Endothelial cell of hepatic sinusoid (primary cell): ENCODE results near the gene MMP8.
"Not testable (repeated sequence)": the region's sequence is repeated elsewhere in the genome, so short reads cannot be mapped to it uniquely, and the experiment has no call there.

ENCODE experiments used
- in situ Hi-C: cut with HindIII; loops from 2 replicates; pipeline ENCODE4 v1.10.0; 2017; ENCODE audit warnings: low sequenced_read_pairs

MMP8 gene, protein sequence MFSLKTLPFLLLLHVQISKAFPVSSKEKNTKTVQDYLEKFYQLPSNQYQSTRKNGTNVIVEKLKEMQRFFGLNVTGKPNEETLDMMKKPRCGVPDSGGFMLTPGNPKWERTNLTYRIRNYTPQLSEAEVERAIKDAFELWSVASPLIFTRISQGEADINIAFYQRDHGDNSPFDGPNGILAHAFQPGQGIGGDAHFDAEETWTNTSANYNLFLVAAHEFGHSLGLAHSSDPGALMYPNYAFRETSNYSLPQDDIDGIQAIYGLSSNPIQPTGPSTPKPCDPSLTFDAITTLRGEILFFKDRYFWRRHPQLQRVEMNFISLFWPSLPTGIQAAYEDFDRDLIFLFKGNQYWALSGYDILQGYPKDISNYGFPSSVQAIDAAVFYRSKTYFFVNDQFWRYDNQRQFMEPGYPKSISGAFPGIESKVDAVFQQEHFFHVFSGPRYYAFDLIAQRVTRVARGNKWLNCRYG

DNA sequence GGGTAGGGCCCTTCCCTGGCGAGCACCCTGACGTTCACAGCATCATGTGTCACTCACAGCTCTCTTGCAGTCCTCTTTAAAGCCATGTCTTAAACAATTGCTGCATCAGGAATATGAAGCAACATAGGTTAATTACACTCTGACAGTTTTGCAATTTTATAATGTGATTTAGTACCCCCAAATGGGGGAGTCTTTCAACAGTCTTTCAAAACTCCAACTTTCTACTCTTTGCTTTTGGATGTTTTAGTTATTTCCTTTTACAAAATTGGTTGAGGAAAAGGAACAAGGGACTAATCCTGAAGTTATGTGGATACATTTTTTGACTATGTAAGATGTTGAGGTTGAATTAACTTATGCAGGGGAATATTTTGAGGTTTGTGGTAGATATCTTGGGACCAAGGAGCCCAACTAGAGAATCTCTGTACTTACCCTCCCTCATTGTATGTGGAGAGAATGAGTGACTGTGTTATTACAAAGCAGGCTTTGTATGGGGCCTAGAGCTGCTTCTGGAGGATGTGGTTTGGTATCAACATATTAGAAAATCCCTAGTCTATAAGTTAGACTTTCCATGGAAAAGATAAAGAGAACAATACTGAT, at the start of gene MMP8:
Gene MMP8, minus strand, starts transcription at position 51 of the 597 bp plus-strand sequence. CDS start 99 bp downstream, outside the sequence.
- in situ Hi-C loops: no loop called here

DNA sequence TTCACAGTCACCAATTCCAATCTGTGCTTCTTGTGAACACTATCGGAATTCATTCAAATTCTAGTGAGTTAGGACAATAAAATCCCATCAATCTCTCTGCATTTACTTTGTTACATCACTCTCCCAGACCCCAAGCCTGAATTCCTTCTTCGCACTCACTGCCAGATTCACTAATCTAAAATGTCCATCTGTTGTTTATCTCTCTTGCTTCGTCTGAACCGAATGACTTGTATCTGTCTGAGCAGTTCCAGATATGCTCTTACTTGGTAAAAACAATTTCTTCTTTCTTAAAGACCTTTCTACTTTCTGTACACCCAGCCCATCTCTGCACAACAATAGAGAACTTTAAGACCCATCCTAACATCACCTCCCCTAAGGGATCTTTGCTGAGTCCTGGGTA, 48.6 kb upstream of the MMP8 start:
- in situ Hi-C loops: no loop called here

GRCh38 chr11:102771351-102771750, 46.6 kb upstream of the MMP8 start:
- in situ Hi-C loops: no loop called here

- in situ Hi-C loops: no loop called here
These were observed 45.4 kb upstream of the MMP8 start for GRCh38 chr11:102770191-102770590.

DNA sequence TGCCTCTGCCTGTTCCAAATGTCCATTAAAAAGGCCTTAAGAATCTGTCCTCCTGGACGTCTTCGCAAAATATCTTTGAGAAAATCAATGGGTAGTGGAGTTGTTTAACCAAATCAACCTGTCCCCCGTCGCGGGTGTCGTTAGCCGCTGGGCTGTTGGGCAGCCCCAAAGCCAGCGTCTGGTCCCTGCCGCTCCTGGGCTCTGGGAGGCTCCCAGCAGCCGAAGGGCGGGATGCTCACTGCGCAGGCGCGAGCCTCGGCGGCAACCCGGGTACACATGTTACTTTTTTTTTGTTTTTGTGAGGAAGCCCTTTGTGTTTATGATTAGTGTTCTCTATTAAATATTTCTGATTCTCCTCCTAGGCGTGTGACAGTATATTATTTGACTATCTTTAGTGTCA, 43.0 kb upstream of the MMP8 start:
- in situ Hi-C loops: no loop called here

DNA sequence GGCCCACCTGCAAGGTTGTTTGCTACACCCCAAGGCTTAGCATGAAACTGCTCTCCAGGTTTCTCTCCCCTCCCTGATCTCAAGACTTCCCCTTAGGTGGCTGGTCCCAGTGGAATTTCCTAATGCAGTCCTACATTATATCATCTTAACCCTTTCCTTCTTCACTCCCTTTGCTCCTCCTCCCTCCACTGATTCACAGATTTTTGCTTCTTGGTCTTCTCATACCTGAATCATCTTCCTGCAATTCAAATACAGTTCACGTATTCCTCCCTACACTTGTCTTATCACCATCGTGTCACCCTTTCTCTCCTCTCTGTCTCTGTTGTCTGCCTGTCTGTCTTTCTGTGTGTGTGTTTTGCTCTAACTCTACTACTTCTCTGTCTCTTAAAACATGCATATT, 38.7 kb upstream of the MMP8 start:
- in situ Hi-C loops: no loop called here

GRCh38 chr11:102762361-102762767, 37.6 kb upstream of the MMP8 start:
- in situ Hi-C loops: no loop called here

DNA sequence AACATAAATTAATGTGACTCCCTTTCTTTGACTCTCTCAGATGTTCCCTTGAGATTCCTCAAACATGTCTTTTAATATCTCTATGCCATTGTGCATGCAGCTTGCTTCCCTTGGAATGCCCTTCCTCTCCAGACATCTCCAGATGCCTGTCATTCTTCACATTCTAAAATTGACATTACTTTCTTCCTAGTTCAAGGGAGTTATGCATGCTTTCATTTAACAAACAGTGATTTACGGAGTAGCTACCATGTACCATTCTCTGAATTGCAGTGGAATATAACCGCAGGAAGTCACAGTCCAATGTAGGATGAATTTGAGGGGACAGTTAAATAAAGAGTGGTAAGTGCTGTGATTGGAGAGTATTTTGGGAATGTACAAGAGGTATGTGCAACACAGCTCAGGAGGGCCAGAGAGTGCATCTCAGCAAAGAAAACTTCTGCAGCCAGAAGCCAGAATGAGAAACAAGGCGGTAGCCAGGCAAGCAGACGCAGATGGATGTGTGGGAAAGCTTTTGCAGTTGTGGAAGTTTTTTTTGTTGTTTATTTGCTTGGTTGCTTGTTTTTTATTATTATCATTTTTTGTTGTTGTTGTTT, 37.0 kb upstream of the MMP8 start:
- in situ Hi-C loops: no loop called here

GRCh38 chr11:102760344-102761035, 35.7 kb upstream of the MMP8 start:
- in situ Hi-C loops: no loop called here

GRCh38 chr11:102757823-102758549, 33.2 kb upstream of the MMP8 start:
- in situ Hi-C loops: no loop called here

GRCh38 chr11:102753267-102753666, 28.5 kb upstream of the MMP8 start:
- in situ Hi-C loops: no loop called here

DNA sequence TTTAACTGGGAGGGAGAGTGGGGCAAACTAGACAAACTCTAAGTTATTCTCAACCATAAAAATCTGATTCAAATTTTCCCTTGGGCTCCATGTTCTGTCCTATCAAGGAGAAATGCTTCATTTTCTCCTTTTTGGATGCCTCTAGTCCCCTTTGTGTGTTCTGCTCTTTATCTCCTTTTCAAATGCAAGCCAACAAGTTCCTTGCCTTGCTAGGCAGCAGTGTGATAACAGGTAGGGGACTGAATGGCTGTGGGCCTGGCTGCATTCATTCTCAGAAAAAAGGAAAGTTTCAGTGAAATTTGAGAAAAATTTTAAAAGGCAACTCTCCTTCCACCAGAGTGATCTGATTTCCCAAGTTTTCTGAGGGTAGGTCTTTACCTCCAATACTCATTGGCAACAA, 26.9 kb upstream of the MMP8 start:
- in situ Hi-C loops: no loop called here

GRCh38 chr11:102749101-102749722, 24.5 kb upstream of the MMP8 start:
- in situ Hi-C loops: no loop called here

GRCh38 chr11:102746746-102747578, 22.2 kb upstream of the MMP8 start:
- in situ Hi-C loops: not testable (repeated sequence)

- in situ Hi-C loops: no loop called here
These were observed 9.9 kb upstream of the MMP8 start for GRCh38 chr11:102734650-102735049.

DNA sequence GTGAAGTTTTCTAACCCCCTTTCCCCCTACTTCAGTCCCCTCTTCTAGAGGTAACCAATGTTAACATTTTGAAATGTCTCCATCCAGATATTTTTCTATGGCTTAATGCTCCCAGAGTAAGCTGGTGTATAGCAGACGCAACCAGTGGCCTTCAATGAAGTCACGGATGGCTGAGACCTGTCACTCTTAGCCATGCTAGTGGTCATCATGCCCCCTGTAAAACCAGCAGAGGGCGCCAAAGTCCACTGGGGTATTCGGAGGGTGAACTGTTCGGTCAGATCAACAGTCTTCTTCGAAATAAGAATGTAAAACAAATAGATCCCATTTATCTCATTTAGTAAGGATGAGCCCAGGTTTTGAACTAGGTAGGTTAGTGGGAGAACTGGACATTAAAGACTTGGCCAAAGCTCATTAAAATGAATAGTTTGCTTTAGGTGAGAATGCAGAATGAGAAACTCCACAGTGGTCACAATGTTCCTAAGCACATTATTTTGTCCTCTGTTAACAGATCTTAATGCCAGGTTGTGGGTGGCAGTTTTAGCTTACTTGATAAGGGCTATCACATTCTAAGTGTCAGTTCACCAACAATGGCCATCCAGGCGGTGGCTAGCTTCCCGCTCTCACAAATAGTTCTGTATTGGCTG, 8.6 kb upstream of the MMP8 start:
- in situ Hi-C loops: no loop called here

- in situ Hi-C loops: not testable (repeated sequence)
These were observed 6.2 kb upstream of the MMP8 start for GRCh38 chr11:102730944-102731343.

DNA sequence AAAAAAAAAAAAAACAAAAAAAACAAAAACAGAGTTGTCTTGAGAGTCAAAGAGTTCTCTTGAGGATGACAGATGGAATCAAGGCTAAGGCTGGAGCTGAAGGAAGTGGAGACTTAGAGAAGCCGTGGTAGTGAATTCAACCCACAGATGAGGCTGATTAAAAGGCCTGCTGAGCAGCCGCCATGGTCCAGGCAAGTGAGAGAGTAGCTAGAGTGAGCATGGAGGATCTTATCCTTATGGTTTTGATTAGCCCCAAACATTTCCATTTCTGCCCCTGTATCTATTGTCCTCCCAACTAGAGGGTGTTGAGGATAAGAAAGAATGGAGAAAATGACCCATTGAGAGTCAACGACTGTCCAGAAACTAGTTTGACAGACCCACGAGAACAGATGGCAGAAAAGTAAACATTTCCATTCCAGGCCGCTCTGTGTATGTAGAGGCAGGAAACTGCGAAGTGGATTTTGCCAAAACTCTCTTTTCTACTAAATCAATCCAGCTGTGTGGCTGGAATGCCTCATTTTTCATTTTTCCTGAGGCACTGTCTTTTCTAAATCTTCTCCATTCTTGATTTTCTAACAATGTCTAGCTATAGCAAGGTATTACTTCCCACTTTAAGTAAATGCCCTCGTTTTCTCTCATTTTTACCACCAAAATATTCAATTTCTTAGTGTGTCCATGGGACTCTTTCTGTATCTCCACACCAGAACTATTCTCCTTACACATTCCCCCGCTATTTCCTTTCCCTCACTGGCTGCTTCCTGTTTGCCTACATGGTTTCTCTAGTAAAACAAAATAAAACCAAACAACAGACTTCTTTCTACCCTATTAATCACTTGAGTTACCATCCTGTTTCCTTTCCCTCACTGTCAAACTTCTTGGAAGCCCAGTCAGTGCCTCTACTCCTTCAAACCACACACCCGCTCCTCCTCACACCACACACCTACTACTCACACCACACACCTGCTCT, 5.4 kb upstream of the MMP8 start:
- in situ Hi-C loops: no loop called here
